Type B pancreatic cell (in vitro differentiated cells): Measurements from ENCODE around the gene ADSL. TPM values are rescaled to one million over a fixed set of nuclear protein-coding genes. Genes with fewer than 3 reads are reported as not detected.
A peak's percentile ranks its signal among the peaks of the same experiment; 100 is the strongest.

ENCODE experiments used
- DNase-seq: peaks from one replicate; pipeline ENCODE4 v3.0.0; 2021; ENCODE audit warnings: mixed read lengths; ENCODE audit not compliant: unreplicated experiment; ENCODE audit errors: extremely low spot score
- H3K27ac Mint-ChIP-seq: 2 replicates; pipeline ENCODE4 v1.8.0; 2021; ENCODE audit warnings: mild to moderate bottlenecking, mixed read lengths
- H3K27me3 Mint-ChIP-seq: 2 replicates; pipeline ENCODE4 v1.8.0; 2021; ENCODE audit warnings: mixed read lengths
- H3K36me3 Mint-ChIP-seq: 2 replicates; pipeline ENCODE4 v1.8.0; 2021; ENCODE audit warnings: mixed read lengths
- H3K4me1 Mint-ChIP-seq: one replicate; pipeline ENCODE4 v1.8.0; 2021; ENCODE audit warnings: mixed read lengths; ENCODE audit not compliant: unreplicated experiment
- H3K4me3 Mint-ChIP-seq: 2 replicates; pipeline ENCODE4 v1.8.0; 2021; ENCODE audit warnings: mild to moderate bottlenecking, mixed read lengths
- H3K9me3 Mint-ChIP-seq: 2 replicates; pipeline ENCODE4 v1.8.0; 2021; ENCODE audit warnings: mixed read lengths
- total RNA-seq: library from RNA; stranded (reverse); gene quantifications from 2 replicates; pipeline ENCODE4 v1.2.1, GENCODE V29; 2021; ENCODE audit warnings: low replicate concordance
- TF ChIP-seq, protein P1 (sequence below): fragments of 200-600 bp; sonication (generic); conservative IDR thresholded peaks from 2 replicates; pipeline ENCODE4 v1.5.0; 2021; ENCODE audit warnings: antibody characterized with exemption, mild to moderate bottlenecking

ADSL gene
- total RNA-seq, 1 donor from 2014 or later: 82.8 TPM

DNA sequence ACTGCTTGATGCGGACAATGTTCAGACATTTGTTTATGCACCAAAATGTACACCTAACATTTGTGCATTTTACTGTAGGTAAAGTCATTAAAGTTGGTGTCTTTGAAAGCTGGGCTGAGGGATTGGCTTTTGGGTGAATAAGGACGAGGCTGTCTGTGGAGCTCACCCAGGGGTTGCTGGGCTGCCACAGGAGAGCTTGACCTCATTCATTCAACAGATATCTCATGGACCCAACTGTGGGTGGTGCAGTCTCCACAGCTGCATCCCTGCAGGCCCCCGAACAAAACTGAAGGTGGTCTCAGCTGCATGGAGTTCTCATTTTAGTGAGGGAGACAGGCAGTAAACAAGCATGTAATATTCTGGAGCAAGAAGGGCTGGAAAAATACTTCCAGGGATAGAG, 56.8 kb downstream of the ADSL start:
- Mint-ChIP-seq H3K36me3 (peaks cover 5% of the 10 kb centered on the region), H3K4me3 (no peak overlapping the region), H3K27ac (peak overlapping the region; percentile 23), H3K27me3 (no peaks in the 10 kb centered on the region), H3K9me3 (no peaks in the 10 kb centered on the region), H3K4me1 (no peaks in the 10 kb centered on the region)
- DNase-seq: no peak
- TF ChIP-seq, protein P1, sequence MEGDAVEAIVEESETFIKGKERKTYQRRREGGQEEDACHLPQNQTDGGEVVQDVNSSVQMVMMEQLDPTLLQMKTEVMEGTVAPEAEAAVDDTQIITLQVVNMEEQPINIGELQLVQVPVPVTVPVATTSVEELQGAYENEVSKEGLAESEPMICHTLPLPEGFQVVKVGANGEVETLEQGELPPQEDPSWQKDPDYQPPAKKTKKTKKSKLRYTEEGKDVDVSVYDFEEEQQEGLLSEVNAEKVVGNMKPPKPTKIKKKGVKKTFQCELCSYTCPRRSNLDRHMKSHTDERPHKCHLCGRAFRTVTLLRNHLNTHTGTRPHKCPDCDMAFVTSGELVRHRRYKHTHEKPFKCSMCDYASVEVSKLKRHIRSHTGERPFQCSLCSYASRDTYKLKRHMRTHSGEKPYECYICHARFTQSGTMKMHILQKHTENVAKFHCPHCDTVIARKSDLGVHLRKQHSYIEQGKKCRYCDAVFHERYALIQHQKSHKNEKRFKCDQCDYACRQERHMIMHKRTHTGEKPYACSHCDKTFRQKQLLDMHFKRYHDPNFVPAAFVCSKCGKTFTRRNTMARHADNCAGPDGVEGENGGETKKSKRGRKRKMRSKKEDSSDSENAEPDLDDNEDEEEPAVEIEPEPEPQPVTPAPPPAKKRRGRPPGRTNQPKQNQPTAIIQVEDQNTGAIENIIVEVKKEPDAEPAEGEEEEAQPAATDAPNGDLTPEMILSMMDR: no peak

DNA sequence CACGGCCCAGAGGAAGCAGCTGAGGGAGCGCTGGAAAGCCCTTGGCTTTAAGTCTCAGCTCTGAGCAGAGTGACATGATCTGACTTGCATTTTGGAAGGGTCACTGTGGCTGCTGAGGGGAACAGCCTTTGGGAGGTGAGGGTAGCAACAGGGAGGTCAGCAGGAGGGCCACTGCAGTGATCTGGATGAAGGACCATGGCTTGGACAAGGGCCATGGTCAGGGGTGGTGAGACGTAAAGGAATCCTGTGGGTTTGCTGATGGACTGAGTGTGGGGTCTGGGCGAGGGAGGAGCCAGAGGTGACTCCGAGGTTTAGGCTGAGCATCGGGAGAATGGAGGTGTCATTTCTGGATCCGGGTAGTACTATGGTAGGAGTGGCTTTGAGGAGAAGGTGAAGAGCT, 57.4 kb downstream of the ADSL start:
- H3K4me1 Mint-ChIP-seq: no peaks in the 10 kb centered on the region
- DNase-seq: no peak
- TF ChIP-seq, protein P1: no peak
- H3K9me3 Mint-ChIP-seq: no peaks in the 10 kb centered on the region
- H3K4me3 Mint-ChIP-seq: no peak overlapping the region
- no peaks in the 10 kb centered on the region for H3K27me3 Mint-ChIP-seq
- peak overlapping the region; percentile 23 for H3K27ac Mint-ChIP-seq
- peaks cover 5% of the 10 kb centered on the region for H3K36me3 Mint-ChIP-seq

- no peak overlapping the region for H3K27ac Mint-ChIP-seq
- no peaks in the 10 kb centered on the region for H3K27me3 Mint-ChIP-seq
- TF ChIP-seq, protein P1: no peak
- H3K9me3 Mint-ChIP-seq: no peaks in the 10 kb centered on the region
- DNase-seq: no peak
- no peak overlapping the region for H3K4me3 Mint-ChIP-seq
- H3K36me3 Mint-ChIP-seq: peaks cover 5% of the 10 kb centered on the region
- H3K4me1 Mint-ChIP-seq: no peaks in the 10 kb centered on the region
Measured at GRCh38 chr22:40404251-40405177, 58.2 kb downstream of the ADSL start.

DNA sequence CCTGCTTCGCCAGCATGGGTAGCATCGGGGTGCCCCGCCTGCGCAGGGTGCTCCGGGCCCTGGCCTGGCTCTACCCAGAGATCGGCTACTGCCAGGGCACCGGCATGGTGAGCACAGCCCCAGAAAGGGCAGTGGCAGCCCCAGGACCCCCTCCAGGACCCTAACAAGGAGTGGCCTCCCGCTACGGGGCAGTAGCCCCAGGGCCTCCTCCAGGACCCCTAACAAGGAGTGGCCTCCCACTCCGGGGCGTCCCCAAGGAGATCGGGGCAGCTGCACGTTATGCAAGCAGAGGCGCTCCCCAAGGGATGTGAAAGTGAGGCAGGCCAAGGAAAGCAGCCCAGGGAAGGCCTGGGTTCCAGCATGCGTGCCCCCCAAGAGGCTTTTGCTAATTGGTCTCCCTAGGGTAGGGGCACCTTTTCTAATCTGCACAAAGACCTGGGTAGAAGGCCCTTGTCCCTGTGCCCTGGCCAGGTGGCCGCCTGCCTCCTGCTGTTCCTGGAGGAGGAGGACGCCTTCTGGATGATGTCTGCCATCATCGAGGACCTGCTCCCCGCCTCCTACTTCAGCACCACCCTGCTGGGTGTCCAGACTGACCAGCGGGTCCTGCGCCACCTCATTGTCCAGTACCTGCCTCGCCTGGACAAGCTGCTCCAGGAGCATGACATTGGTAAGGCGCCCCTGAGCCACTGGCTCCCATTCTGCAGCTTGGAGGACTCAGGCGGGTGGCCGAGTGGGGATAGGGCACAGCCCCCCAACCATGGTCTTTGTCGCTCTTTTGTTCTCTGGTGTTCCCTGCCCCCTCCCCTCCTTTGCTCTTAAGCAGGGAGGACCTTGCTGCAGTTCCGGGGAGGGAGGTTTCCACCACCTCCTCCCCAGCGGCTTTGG, 59.1 kb downstream of the ADSL start:
- H3K27me3 Mint-ChIP-seq: no peaks in the 10 kb centered on the region
- peaks cover 5% of the 10 kb centered on the region for H3K36me3 Mint-ChIP-seq
- H3K27ac Mint-ChIP-seq: no peak overlapping the region
- H3K4me1 Mint-ChIP-seq: no peaks in the 10 kb centered on the region
- no peak for DNase-seq
- TF ChIP-seq, protein P1: no peak
- H3K4me3 Mint-ChIP-seq: no peak overlapping the region
- H3K9me3 Mint-ChIP-seq: no peaks in the 10 kb centered on the region

DNA sequence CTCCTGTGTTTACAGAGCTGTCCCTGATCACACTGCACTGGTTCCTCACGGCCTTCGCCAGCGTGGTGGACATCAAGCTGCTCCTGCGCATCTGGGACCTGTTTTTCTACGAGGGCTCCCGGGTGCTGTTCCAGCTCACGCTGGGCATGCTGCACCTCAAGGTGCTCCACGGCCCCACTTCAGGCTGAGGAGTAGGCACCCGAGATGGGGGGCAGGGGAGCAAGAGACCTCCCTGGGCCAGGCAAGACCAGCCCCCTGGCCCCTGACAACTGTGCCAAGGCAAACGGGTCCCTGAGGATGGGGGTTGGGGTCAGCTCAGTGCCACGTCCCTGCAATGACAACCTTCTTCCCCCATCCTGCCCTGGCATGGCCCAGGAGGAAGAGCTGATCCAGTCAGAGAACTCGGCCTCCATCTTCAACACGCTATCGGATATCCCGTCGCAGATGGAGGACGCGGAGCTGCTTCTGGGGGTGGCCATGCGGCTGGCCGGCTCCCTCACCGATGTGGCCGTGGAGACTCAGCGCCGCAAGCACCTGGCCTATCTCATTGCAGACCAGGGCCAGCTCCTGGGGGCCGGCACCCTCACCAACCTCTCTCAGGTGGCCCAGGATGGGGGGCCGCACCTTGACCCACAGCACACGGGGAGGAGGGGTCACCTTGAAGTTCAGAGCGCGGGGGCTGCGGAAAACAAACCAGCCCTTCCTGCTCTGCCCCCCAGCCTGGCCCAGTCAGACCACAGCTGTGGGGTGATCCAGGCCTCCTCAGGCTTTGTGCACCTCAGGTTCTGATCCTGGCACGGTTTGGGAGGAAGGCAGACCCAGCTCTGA, 60.0 kb downstream of the ADSL start:
- Mint-ChIP-seq H3K36me3 (peaks cover 5% of the 10 kb centered on the region), H3K4me3 (no peak overlapping the region), H3K27me3 (no peaks in the 10 kb centered on the region), H3K27ac (no peak overlapping the region), H3K9me3 (no peaks in the 10 kb centered on the region), H3K4me1 (no peaks in the 10 kb centered on the region)
- TF ChIP-seq, protein P1: no peak
- DNase-seq: no peak
